DND-41 (cell line): ENCODE results near the gene CYP11A1.
"Not testable (repeated sequence)": the region's sequence is repeated elsewhere in the genome, so short reads cannot be mapped to it uniquely, and the experiment has no call there.

ENCODE experiments used
- EZH2 ChIP-seq: IDR thresholded peaks from 3 replicates; pipeline ENCODE4 v1.6.1; 2012; ENCODE audit warnings: borderline replicate concordance, low read depth, mild to moderate bottlenecking, moderate library complexity, low read length, inconsistent platforms; ENCODE audit not compliant: severe bottlenecking
- TF ChIP-seq, protein P1 (sequence below): IDR thresholded peaks from 2 replicates; pipeline ENCODE4 v1.5.1; 2012; ENCODE audit warnings: borderline replicate concordance, low read length, moderate library complexity, mild to moderate bottlenecking; ENCODE audit not compliant: poor library complexity, severe bottlenecking; ENCODE audit errors: extremely low read depth

GRCh38 chr15:74357514-74357913 is 9.9 kb downstream of the CYP11A1 start:
- TF ChIP-seq EZH2, result not testable (repeated sequence)
- TF ChIP-seq, protein P1, sequence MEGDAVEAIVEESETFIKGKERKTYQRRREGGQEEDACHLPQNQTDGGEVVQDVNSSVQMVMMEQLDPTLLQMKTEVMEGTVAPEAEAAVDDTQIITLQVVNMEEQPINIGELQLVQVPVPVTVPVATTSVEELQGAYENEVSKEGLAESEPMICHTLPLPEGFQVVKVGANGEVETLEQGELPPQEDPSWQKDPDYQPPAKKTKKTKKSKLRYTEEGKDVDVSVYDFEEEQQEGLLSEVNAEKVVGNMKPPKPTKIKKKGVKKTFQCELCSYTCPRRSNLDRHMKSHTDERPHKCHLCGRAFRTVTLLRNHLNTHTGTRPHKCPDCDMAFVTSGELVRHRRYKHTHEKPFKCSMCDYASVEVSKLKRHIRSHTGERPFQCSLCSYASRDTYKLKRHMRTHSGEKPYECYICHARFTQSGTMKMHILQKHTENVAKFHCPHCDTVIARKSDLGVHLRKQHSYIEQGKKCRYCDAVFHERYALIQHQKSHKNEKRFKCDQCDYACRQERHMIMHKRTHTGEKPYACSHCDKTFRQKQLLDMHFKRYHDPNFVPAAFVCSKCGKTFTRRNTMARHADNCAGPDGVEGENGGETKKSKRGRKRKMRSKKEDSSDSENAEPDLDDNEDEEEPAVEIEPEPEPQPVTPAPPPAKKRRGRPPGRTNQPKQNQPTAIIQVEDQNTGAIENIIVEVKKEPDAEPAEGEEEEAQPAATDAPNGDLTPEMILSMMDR, result not testable (repeated sequence)
